HepG2 (cell line): Measurements from ENCODE around the gene LRSAM1. TPM values are rescaled to one million over a fixed set of nuclear protein-coding genes. Genes with fewer than 3 reads are reported as not detected.
A peak's percentile ranks its signal among the peaks of the same experiment; 100 is the strongest.

Experiments
- CBX1 ChIP-seq: IDR thresholded peaks from one replicate; pipeline ENCODE4 v1.6.1; 2016; ENCODE audit warnings: antibody characterized with exemption, low read depth
- FOXM1 ChIP-seq: sonication (generic); formaldehyde crosslinking; IDR thresholded peaks from 2 replicates; pipeline ENCODE4 v1.5.0; 2020; ENCODE audit warnings: missing genetic modification reagents
- HCFC1 ChIP-seq: fragments of 150-350 bp; IDR thresholded peaks from 2 replicates; pipeline ENCODE4 v1.6.1; 2014; ENCODE audit warnings: low read depth, low read length
- HNF4A ChIP-seq: sonication (generic); formaldehyde crosslinking; IDR thresholded peaks from 2 replicates; pipeline ENCODE4 v1.4.0; 2020; ENCODE audit warnings: missing genetic modification reagents
- HOXA7 ChIP-seq: sonication (generic); formaldehyde crosslinking; IDR thresholded peaks from 2 replicates; pipeline ENCODE4 v1.8.1; 2022; ENCODE audit warnings: mild to moderate bottlenecking, missing genetic modification reagents, moderate library complexity
- MXD4 ChIP-seq: IDR thresholded peaks from 2 replicates; pipeline ENCODE4 v1.6.1; 2016; ENCODE audit warnings: mild to moderate bottlenecking, missing biosample characterization, missing genetic modification reagents
- POGZ ChIP-seq: sonication (generic); formaldehyde crosslinking; IDR thresholded peaks from 2 replicates; pipeline ENCODE4 v1.4.0; 2020; ENCODE audit warnings: mild to moderate bottlenecking, missing genetic modification reagents
- RFXANK ChIP-seq: IDR thresholded peaks from 2 replicates; pipeline ENCODE4 v1.6.1; 2016
- SATB2 ChIP-seq: sonication (generic); formaldehyde crosslinking; IDR thresholded peaks from 2 replicates; pipeline ENCODE4 v1.5.0; 2020; ENCODE audit warnings: missing genetic modification reagents
- ZFP1 ChIP-seq: IDR thresholded peaks from 2 replicates; pipeline ENCODE4 v1.6.1; 2016
- ZFP62 ChIP-seq: sonication (generic); formaldehyde crosslinking; IDR thresholded peaks from 2 replicates; pipeline ENCODE4 v1.4.0; 2020; ENCODE audit warnings: missing genetic modification reagents
- ZFP90 ChIP-seq: sonication (generic); formaldehyde crosslinking; IDR thresholded peaks from 2 replicates; pipeline ENCODE4 v1.8.0; 2022; ENCODE audit warnings: missing genetic modification reagents, mild to moderate bottlenecking, inconsistent platforms, borderline replicate concordance
- polyA plus RNA-seq, 8 experiments: library from polyadenylated mRNA; depleted of rRNA in 3 of 8; stranded (reverse) in 7 of 8; unstranded in 1 of 8; fragments of >200 nt; fragmentation: Illumina TruSeq in 4 of 8; extraction: Trizol in 4 of 8; gene quantifications; 2 replicates each; pipeline versions ENCODE4 v1.2.1 to v1.2.3, GENCODE V29; 2011 to 2016; ENCODE audit warnings: low read depth in 4 of 8, missing spikeins in 1 of 8, mixed read lengths in 1 of 8; ENCODE audit not compliant: insufficient read depth in 1 of 8
- total RNA-seq, 5 experiments: library from RNA; depleted of rRNA; stranded (reverse); fragments of >200 nt; fragmentation: Illumina TruSeq; extraction: Trizol; gene quantifications; 2 replicates each; pipeline ENCODE4 v1.2.3, GENCODE V29; 2016; ENCODE audit warnings: low read depth in 1 of 5
- TF ChIP-seq, protein P1 (sequence below): sonication (generic); formaldehyde crosslinking; IDR thresholded peaks from 2 replicates; pipeline ENCODE4 v1.5.0; 2020; ENCODE audit warnings: missing genetic modification reagents
- TF ChIP-seq, protein P2 (sequence below): sonication (generic); formaldehyde crosslinking; IDR thresholded peaks from 2 replicates; pipeline ENCODE4 v1.4.0; 2020; ENCODE audit warnings: mild to moderate bottlenecking, missing genetic modification reagents, borderline replicate concordance
- TF ChIP-seq, protein P3 (sequence below): sonication (generic); formaldehyde crosslinking; IDR thresholded peaks from 2 replicates; pipeline ENCODE4 v1.5.0; 2020; ENCODE audit warnings: mild to moderate bottlenecking, missing genetic modification reagents, borderline replicate concordance
- TF ChIP-seq, protein P4 (sequence below): sonication (generic); formaldehyde crosslinking; IDR thresholded peaks from 2 replicates; pipeline ENCODE4; 2020; ENCODE audit warnings: missing genetic modification reagents, mild to moderate bottlenecking, borderline replicate concordance
- TF ChIP-seq, protein P5 (sequence below): sonication (generic); formaldehyde crosslinking; conservative IDR thresholded peaks from 2 replicates; pipeline ENCODE4 v1.8.0; 2022; ENCODE audit warnings: low read depth, missing genetic modification reagents

Gene LRSAM1
- total and polyA plus RNA-seq, 2 of the 13 experiments (the other 11 are each of a cell fraction or from before 2014, with no cell fraction given), result 8.7 to 10.2 TPM

DNA sequence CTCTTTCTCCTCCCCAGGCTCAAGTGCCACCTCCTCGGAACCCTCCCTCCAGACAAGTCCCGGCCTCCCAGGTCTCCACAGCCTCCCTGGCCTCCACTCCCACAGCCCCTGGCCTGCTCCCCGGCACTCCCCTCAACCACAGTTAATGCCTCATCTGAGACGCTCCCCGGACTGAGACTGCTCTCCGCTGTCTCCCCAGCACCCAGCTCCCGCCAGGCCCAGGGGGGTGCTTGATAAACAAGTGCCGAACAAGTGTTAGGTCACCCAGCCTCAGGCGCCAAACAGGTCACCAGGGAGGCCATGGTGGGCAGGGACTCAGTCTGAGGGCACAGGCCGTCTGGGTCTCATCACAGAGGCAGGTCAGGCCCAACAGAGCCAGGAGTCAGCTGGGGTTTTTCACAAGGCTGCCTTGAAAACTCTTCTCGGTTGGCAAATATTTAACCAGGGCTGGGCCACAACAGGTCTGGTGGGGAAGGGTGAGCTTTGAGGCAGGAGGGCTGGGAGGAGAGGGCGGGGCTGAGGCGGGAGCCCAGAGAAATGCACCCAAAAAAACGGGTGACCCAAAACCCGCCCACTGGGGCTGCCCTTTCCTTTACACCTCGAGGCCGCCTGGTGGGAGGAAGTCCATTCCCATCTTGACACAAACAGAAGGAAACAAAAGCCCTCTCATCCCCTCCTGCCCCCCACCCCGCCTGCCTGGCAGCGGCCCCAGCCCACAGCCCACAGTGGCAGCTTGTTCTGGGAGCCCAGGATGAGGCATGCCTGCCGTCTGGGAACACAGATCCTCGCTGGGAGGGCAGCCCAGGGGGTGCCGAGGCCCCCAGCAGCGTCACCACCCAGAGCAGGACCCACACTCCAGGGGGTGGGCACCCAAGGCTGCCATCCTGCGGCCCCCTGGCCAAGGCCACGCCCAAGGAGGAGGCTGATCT is 94.2 kb downstream of the LRSAM1 start (continued):
- no peak for TF ChIP-seq RFXANK
- no peak for TF ChIP-seq SATB2 (CRISPR knock-in tag)
- TF ChIP-seq, protein P1, sequence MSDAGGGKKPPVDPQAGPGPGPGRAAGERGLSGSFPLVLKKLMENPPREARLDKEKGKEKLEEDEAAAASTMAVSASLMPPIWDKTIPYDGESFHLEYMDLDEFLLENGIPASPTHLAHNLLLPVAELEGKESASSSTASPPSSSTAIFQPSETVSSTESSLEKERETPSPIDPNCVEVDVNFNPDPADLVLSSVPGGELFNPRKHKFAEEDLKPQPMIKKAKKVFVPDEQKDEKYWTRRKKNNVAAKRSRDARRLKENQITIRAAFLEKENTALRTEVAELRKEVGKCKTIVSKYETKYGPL, result no peak
- TF ChIP-seq, protein P2, sequence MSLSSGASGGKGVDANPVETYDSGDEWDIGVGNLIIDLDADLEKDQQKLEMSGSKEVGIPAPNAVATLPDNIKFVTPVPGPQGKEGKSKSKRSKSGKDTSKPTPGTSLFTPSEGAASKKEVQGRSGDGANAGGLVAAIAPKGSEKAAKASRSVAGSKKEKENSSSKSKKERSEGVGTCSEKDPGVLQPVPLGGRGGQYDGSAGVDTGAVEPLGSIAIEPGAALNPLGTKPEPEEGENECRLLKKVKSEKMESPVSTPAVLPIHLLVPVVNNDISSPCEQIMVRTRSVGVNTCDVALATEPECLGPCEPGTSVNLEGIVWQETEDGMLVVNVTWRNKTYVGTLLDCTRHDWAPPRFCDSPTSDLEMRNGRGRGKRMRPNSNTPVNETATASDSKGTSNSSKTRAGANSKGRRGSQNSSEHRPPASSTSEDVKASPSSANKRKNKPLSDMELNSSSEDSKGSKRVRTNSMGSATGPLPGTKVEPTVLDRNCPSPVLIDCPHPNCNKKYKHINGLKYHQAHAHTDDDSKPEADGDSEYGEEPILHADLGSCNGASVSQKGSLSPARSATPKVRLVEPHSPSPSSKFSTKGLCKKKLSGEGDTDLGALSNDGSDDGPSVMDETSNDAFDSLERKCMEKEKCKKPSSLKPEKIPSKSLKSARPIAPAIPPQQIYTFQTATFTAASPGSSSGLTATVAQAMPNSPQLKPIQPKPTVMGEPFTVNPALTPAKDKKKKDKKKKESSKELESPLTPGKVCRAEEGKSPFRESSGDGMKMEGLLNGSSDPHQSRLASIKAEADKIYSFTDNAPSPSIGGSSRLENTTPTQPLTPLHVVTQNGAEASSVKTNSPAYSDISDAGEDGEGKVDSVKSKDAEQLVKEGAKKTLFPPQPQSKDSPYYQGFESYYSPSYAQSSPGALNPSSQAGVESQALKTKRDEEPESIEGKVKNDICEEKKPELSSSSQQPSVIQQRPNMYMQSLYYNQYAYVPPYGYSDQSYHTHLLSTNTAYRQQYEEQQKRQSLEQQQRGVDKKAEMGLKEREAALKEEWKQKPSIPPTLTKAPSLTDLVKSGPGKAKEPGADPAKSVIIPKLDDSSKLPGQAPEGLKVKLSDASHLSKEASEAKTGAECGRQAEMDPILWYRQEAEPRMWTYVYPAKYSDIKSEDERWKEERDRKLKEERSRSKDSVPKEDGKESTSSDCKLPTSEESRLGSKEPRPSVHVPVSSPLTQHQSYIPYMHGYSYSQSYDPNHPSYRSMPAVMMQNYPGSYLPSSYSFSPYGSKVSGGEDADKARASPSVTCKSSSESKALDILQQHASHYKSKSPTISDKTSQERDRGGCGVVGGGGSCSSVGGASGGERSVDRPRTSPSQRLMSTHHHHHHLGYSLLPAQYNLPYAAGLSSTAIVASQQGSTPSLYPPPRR (CRISPR knock-in tag), result peak; percentile 75
- no peak for TF ChIP-seq ZFP62 (CRISPR knock-in tag)
- no peak for TF ChIP-seq MXD4 (CRISPR knock-in tag)
- no peak for TF ChIP-seq FOXM1 (CRISPR knock-in tag)
- TF ChIP-seq, protein P3, sequence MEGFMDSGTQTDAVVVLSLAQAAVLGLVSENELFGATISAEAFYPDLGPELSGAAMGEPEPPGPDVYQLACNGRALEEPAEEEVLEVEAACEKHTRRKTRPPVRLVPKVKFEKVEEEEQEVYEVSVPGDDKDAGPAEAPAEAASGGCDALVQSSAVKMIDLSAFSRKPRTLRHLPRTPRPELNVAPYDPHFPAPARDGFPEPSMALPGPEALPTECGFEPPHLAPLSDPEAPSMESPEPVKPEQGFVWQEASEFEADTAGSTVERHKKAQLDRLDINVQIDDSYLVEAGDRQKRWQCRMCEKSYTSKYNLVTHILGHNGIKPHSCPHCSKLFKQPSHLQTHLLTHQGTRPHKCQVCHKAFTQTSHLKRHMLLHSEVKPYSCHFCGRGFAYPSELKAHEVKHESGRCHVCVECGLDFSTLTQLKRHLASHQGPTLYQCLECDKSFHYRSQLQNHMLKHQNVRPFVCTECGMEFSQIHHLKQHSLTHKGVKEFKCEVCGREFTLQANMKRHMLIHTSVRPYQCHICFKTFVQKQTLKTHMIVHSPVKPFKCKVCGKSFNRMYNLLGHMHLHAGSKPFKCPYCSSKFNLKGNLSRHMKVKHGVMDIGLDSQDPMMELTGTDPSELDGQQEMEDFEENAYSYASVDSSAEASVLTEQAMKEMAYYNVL, result no peak
- TF ChIP-seq ZFP90 (CRISPR knock-in tag), result peak; percentile 26; the same call in 1 of the 2 replicates
- TF ChIP-seq, protein P4, sequence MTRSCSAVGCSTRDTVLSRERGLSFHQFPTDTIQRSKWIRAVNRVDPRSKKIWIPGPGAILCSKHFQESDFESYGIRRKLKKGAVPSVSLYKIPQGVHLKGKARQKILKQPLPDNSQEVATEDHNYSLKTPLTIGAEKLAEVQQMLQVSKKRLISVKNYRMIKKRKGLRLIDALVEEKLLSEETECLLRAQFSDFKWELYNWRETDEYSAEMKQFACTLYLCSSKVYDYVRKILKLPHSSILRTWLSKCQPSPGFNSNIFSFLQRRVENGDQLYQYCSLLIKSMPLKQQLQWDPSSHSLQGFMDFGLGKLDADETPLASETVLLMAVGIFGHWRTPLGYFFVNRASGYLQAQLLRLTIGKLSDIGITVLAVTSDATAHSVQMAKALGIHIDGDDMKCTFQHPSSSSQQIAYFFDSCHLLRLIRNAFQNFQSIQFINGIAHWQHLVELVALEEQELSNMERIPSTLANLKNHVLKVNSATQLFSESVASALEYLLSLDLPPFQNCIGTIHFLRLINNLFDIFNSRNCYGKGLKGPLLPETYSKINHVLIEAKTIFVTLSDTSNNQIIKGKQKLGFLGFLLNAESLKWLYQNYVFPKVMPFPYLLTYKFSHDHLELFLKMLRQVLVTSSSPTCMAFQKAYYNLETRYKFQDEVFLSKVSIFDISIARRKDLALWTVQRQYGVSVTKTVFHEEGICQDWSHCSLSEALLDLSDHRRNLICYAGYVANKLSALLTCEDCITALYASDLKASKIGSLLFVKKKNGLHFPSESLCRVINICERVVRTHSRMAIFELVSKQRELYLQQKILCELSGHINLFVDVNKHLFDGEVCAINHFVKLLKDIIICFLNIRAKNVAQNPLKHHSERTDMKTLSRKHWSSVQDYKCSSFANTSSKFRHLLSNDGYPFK (CRISPR knock-in tag), result no peak
- TF ChIP-seq POGZ (CRISPR knock-in tag), result 0 out of 2 replicates have a peak, but pooled peaks have one; percentile 23
- TF ChIP-seq CBX1, result no peak
- TF ChIP-seq, protein P5, sequence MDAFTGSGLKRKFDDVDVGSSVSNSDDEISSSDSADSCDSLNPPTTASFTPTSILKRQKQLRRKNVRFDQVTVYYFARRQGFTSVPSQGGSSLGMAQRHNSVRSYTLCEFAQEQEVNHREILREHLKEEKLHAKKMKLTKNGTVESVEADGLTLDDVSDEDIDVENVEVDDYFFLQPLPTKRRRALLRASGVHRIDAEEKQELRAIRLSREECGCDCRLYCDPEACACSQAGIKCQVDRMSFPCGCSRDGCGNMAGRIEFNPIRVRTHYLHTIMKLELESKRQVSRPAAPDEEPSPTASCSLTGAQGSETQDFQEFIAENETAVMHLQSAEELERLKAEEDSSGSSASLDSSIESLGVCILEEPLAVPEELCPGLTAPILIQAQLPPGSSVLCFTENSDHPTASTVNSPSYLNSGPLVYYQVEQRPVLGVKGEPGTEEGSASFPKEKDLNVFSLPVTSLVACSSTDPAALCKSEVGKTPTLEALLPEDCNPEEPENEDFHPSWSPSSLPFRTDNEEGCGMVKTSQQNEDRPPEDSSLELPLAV, result no peak
- peak; percentile 52 for TF ChIP-seq HNF4A
- no peak for TF ChIP-seq HCFC1
- no peak for TF ChIP-seq HOXA7 (CRISPR knock-in tag)
- peak; percentile 48; the same call in 1 of the 2 replicates for TF ChIP-seq ZFP1 (CRISPR knock-in tag)
